A549 (cell line): Measurements from ENCODE around the gene BCORL1. TPM values are rescaled to one million over a fixed set of nuclear protein-coding genes. Genes with fewer than 3 reads are reported as not detected.
A peak's percentile ranks its signal among the peaks of the same experiment; 100 is the strongest.

Experiments
- ATAC-seq, 2 experiments: fragments of 200-7000 bp in 1 of 2; fragments of >200 bp in 1 of 2; cut with Nextera tagmentation in 1 of 2; cut with Tn5 transposase in 1 of 2; 3 replicates each; pipeline versions ENCODE4 v1.8.0 to v1.9.1; 2018 to 2020; ENCODE audit warnings: mild to moderate bottlenecking in 1 of 2, moderate library complexity in 1 of 2
- CTCF ChIA-PET: fragments of 300-600 bp; sonication (Branson Sonifier 250); formaldehyde crosslinking; extraction: SDS; loops from one replicate; lab custom pipeline; 2021; ENCODE audit warnings: antibody characterized with exemption, inconsistent platforms; lab: Yijun Ruan, JAX
- POLR2A ChIA-PET: fragments of 350-600 bp; formaldehyde crosslinking; extraction: SDS; loops from one replicate; lab custom pipeline; 2021; ENCODE audit warnings: antibody characterized with exemption, inconsistent platforms; lab: Yijun Ruan, JAX
- DNase-seq, 2 experiments: peaks; one replicate each; pipeline versions ENCODE4 v3.0.0 to v3.0.0-alpha.2; 2011 to 2016; ENCODE audit warnings: low read depth in 1 of 2, low spot score in 1 of 2
- FAIRE-seq: peaks from 2 replicates; lab custom pipeline; 2011; peaks lifted over from hg19 to GRCh38; lab: Jason Lieb, UNC
- H3K27ac ChIP-seq, 2 experiments: fragments of >200 bp; sonication (Bioruptor Twin); formaldehyde crosslinking; 3 replicates each; pipeline ENCODE4 v1.5.1; 2016 to 2017
- H3K4me1 ChIP-seq: fragments of >200 bp; sonication (Bioruptor Twin); formaldehyde crosslinking; 3 replicates; pipeline ENCODE4 v1.6.1; 2016
- H3K4me2 ChIP-seq: fragments of >200 bp; sonication (Bioruptor Twin); formaldehyde crosslinking; 3 replicates; pipeline ENCODE4 v1.6.1; 2016
- H3K4me3 ChIP-seq: fragments of >200 bp; sonication (Bioruptor Twin); formaldehyde crosslinking; 3 replicates; pipeline ENCODE4 v1.5.1; 2016
- H3K9me3 ChIP-seq: fragments of >200 bp; sonication (Bioruptor Twin); formaldehyde crosslinking; 3 replicates; pipeline ENCODE4 v1.6.1; 2016
- BHLHE40 ChIP-seq: IDR thresholded peaks from 2 replicates; pipeline ENCODE4 v1.6.1; 2012; ENCODE audit warnings: low read depth, low read length, inconsistent platforms
- E2F6 ChIP-seq: IDR thresholded peaks from 2 replicates; pipeline ENCODE4 v1.6.1; 2012; ENCODE audit warnings: low read depth, borderline replicate concordance
- EHMT2 ChIP-seq: fragments of 200-600 bp; sonication (generic); IDR thresholded peaks from 2 replicates; pipeline ENCODE4 v1.6.1; 2016; ENCODE audit warnings: antibody characterized with exemption, low read depth, mild to moderate bottlenecking, moderate library complexity
- HDAC2 ChIP-seq: fragments of 200-600 bp; sonication (generic); IDR thresholded peaks from 2 replicates; pipeline ENCODE4 v1.6.1; 2016
- HOXA7 ChIP-seq: fragments of 250-450 bp; sonication (Bioruptor Pico); IDR thresholded peaks from 2 replicates; pipeline ENCODE4 v1.5.0; 2020; ENCODE audit warnings: mild to moderate bottlenecking, moderate library complexity
- HOXB5 ChIP-seq: fragments of 250-450 bp; sonication (Bioruptor Pico); IDR thresholded peaks from 2 replicates; pipeline ENCODE4 v1.5.0; 2020; ENCODE audit warnings: mild to moderate bottlenecking, moderate library complexity
- KDM1A ChIP-seq: fragments of 200-600 bp; sonication (generic); IDR thresholded peaks from 2 replicates; pipeline ENCODE4 v1.6.1; 2016; ENCODE audit warnings: low read depth, mild to moderate bottlenecking
- KDM5A ChIP-seq: fragments of 200-600 bp; sonication (generic); IDR thresholded peaks from 2 replicates; pipeline ENCODE4 v1.6.1; 2016; ENCODE audit warnings: antibody characterized with exemption, mild to moderate bottlenecking
- NFE2L2 ChIP-seq: fragments of 150-350 bp; conservative IDR thresholded peaks from 2 replicates; pipeline ENCODE4 v1.6.1; 2014; ENCODE audit warnings: low read length
- NPAS2 ChIP-seq: fragments of 250-450 bp; sonication (Bioruptor Pico); IDR thresholded peaks from 2 replicates; pipeline ENCODE4 v1.8.0; 2022; ENCODE audit warnings: mild to moderate bottlenecking, moderate library complexity, borderline replicate concordance
- PHF8 ChIP-seq: fragments of 200-600 bp; sonication (generic); IDR thresholded peaks from 2 replicates; pipeline ENCODE4 v1.6.1; 2016; ENCODE audit warnings: low read depth, mild to moderate bottlenecking, antibody characterized with exemption, moderate library complexity, borderline replicate concordance
- RARB ChIP-seq: fragments of 250-450 bp; sonication (Bioruptor Pico); IDR thresholded peaks from 2 replicates; pipeline ENCODE4 v1.8.0; 2021; ENCODE audit warnings: mild to moderate bottlenecking, moderate library complexity
- SREBF2 ChIP-seq: fragments of 450-650 bp; IDR thresholded peaks from 2 replicates; pipeline ENCODE4 v1.6.1; 2014; ENCODE audit warnings: mild to moderate bottlenecking, moderate library complexity
- TFCP2L1 ChIP-seq: fragments of 250-450 bp; sonication (Bioruptor Pico); IDR thresholded peaks from 2 replicates; pipeline ENCODE4 v1.5.0; 2021; ENCODE audit warnings: mild to moderate bottlenecking
- USF2 ChIP-seq: fragments of 450-650 bp; IDR thresholded peaks from 2 replicates; pipeline ENCODE4 v1.6.1; 2014; ENCODE audit warnings: antibody characterized with exemption
- ZFP36 ChIP-seq: fragments of 450-650 bp; IDR thresholded peaks from 2 replicates; pipeline ENCODE4 v1.6.1; 2014; ENCODE audit warnings: borderline replicate concordance; ENCODE audit not compliant: partially characterized antibody
- WGBS: methylation state at CpG from one replicate; pipeline ENCODE4 v1.1.6; 2017; ENCODE audit errors: missing lambda C conversion rate; 5-methylcytosine and 5-hydroxymethylcytosine counted together
- polyA plus RNA-seq, 4 experiments: library from polyadenylated mRNA; depleted of rRNA in 3 of 4; stranded (reverse); fragments of >200 nt; fragmentation: RNase III in 1 of 4; extraction: RNeasy Plus Mini Kit Qiagen cat#74134 plus additional on column Dnase treatment in 1 of 4; gene quantifications; 2 replicates in 3 of 4; 3 replicates in 1 of 4; pipeline ENCODE4 v1.2.3, GENCODE V29; 2011 to 2017
- TF ChIP-seq, protein P1 (sequence below): fragments of 200-600 bp; sonication (generic); IDR thresholded peaks from 2 replicates; pipeline ENCODE4 v1.6.1; 2016; ENCODE audit warnings: antibody characterized with exemption, mild to moderate bottlenecking, moderate library complexity

The BCORL1 gene
- polyA plus RNA-seq, 2 of the 4 experiments (the other 2 are of a cell fraction) = 1.4 to 6.1 TPM

- ChIA-PET POLR2A (no interaction called here), CTCF (interaction anchor here (1.8 kb wide), 1 partner anchor 71 kb away, joined by 7 read pairs; no protein-coding TSS in a partner anchor)
- H3K4me1 ChIP-seq = peaks cover 12% of the 10 kb centered on the region; the same call in 2 of the 3 replicates
- 67% methylated on average over 4 of the region's 4 CpGs for WGBS
- no peaks in the 10 kb centered on the region for H3K9me3 ChIP-seq
- no peak for TF ChIP-seq ZFP36
- no peak for TF ChIP-seq BHLHE40
- no peak for TF ChIP-seq EHMT2
- no peak for TF ChIP-seq PHF8
- TF ChIP-seq, protein P1, sequence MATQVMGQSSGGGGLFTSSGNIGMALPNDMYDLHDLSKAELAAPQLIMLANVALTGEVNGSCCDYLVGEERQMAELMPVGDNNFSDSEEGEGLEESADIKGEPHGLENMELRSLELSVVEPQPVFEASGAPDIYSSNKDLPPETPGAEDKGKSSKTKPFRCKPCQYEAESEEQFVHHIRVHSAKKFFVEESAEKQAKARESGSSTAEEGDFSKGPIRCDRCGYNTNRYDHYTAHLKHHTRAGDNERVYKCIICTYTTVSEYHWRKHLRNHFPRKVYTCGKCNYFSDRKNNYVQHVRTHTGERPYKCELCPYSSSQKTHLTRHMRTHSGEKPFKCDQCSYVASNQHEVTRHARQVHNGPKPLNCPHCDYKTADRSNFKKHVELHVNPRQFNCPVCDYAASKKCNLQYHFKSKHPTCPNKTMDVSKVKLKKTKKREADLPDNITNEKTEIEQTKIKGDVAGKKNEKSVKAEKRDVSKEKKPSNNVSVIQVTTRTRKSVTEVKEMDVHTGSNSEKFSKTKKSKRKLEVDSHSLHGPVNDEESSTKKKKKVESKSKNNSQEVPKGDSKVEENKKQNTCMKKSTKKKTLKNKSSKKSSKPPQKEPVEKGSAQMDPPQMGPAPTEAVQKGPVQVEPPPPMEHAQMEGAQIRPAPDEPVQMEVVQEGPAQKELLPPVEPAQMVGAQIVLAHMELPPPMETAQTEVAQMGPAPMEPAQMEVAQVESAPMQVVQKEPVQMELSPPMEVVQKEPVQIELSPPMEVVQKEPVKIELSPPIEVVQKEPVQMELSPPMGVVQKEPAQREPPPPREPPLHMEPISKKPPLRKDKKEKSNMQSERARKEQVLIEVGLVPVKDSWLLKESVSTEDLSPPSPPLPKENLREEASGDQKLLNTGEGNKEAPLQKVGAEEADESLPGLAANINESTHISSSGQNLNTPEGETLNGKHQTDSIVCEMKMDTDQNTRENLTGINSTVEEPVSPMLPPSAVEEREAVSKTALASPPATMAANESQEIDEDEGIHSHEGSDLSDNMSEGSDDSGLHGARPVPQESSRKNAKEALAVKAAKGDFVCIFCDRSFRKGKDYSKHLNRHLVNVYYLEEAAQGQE = no peak
- TF ChIP-seq HOXB5 (CRISPR knock-in tag) = no peak
- no peak for TF ChIP-seq HOXA7 (CRISPR knock-in tag)
- peak in 1 of 2 experiments; percentile 72; a peak in 4 of 6 replicates for ATAC-seq
- FAIRE-seq = no peak
- H3K4me2 ChIP-seq = peak overlapping the region; percentile 25; the same call in 1 of the 3 replicates
- no peak overlapping the region for H3K4me3 ChIP-seq
- H3K27ac ChIP-seq = no peak overlapping the region
- no peak for DNase-seq
Measured at GRCh38 chrX:129996120-129996519, 13.7 kb downstream of the BCORL1 start.

GRCh38 chrX:129997086-129997485 is 14.7 kb downstream of the BCORL1 start:
- WGBS = 83% methylated on average over 5 of the region's 5 CpGs
- POLR2A ChIA-PET = no interaction called here

DNA sequence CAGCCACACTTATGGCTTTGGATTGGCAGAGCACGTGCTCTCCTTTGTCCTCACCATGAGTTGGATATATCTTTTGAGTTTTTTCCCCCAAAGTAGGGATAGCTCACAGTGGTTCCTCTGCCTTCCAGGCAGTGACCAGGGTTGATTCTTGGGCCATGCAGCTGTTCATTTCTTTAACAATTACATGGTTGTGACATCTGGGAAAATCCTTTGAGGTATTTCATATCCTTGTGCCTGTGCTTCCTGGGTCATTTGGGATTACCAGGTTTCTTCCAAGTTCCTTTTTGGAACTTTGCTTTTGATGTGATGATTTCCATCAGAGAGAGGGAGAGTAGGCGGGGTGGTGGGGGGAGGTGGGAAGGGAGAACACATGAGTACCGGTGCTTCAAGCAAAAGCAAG is 15.6 kb downstream of the BCORL1 start:
- H3K4me1 ChIP-seq = peaks cover 12% of the 10 kb centered on the region; the same call in 2 of the 3 replicates
- WGBS = 83% methylated on average over 3 of the region's 3 CpGs
- no peaks in the 10 kb centered on the region for H3K9me3 ChIP-seq
- ATAC-seq = no peak
- FAIRE-seq = no peak
- no peak overlapping the region for H3K27ac ChIP-seq
- TF ChIP-seq TFCP2L1 (no peak), NFE2L2 (no peak), KDM1A (no peak), HDAC2 (no peak), RARB (CRISPR knock-in tag) (no peak), E2F6 (no peak), SREBF2 (no peak), KDM5A (no peak)
- ChIA-PET POLR2A (no interaction called here), CTCF (interaction anchor here (1.1 to 1.3 kb wide), 2 partner anchors 11 to 62 kb away, joined by 3 to 4 read pairs; no protein-coding TSS in a partner anchor)
- DNase-seq = no peak
- no peak overlapping the region for H3K4me3 ChIP-seq
- no peak overlapping the region for H3K4me2 ChIP-seq

More at GRCh38 chrX:129997086-129997485, 14.7 kb downstream of the BCORL1 start:
- no peak for ATAC-seq
- Histone ChIP-seq H3K4me2 (no peak overlapping the region), H3K27ac (no peak overlapping the region), H3K4me3 (no peak overlapping the region), H3K4me1 (peaks cover 12% of the 10 kb centered on the region; the same call in 2 of the 3 replicates), H3K9me3 (no peaks in the 10 kb centered on the region)
- no peak for DNase-seq
- TF ChIP-seq USF2 (no peak), NPAS2 (CRISPR knock-in tag) (no peak)
- no peak for FAIRE-seq
- CTCF ChIA-PET = no interaction called here
